Measurements from ENCODE around the gene CADPS2. TPM values are rescaled to one million over a fixed set of nuclear protein-coding genes. Genes with fewer than 3 reads are reported as not detected.

Gene CADPS2
- total and polyA plus RNA-seq, 2 donors (not counting 1 experiment from before 2014, with no cell fraction given): not detected

- Mint-ChIP-seq H3K4me1 (no peaks in the 10 kb centered on the region), H3K27ac (no peak overlapping the region), H3K4me3 (no peak overlapping the region), H3K9me3 (ENCODE audit: insufficient read depth) (no peaks in the 10 kb centered on the region), H3K27me3 (no peaks in the 10 kb centered on the region)
- no peak overlapping the region for H3K27ac ChIP-seq (ENCODE audit: low read length in 2 of 2)
- H3K36me3 ChIP-seq (replicated peaks in 1 of 2; ENCODE audit: control extremely low read depth in 1 of 2, control insufficient read depth in 1 of 2, extremely low read depth in 1 of 2, insufficient read depth in 2 of 2, low read length in 1 of 2): no peaks in the 10 kb centered on the region
- H4K20me1 ChIP-seq (ENCODE audit: control insufficient read depth, insufficient read depth, low read length, poor library complexity, severe bottlenecking): no peaks in the 10 kb centered on the region
- no peak overlapping the region for H3K9ac ChIP-seq (ENCODE audit: low read length)
- H3K79me2 ChIP-seq (ENCODE audit: control insufficient read depth, insufficient read depth, low read length): no peaks in the 10 kb centered on the region
- no peaks in the 10 kb centered on the region for H3K4me1 ChIP-seq (ENCODE audit: control insufficient read depth in 2 of 2, insufficient read depth in 2 of 2, low read length in 2 of 2)
- no peaks in the 10 kb centered on the region for H3K27me3 ChIP-seq (replicated peaks in 1 of 4; ENCODE audit: control extremely low read depth in 1 of 4, control insufficient read depth in 3 of 4, insufficient read depth in 4 of 4, low read length in 3 of 4)
- DNase-seq (no peak), ATAC-seq (ENCODE audit: low read depth) (no peak)
- intact Hi-C loops (cut with micrococcal nuclease): no loop called here
- H2AFZ ChIP-seq (ENCODE audit: insufficient read depth, low read depth, low read length, poor library complexity, severe bottlenecking): no peak overlapping the region
- no peak overlapping the region for H3K4me2 ChIP-seq (replicated peaks; ENCODE audit: low read depth, low read length, poor library complexity, severe bottlenecking)
- WGBS (ENCODE audit: insufficient coverage): 100% methylated on average over 1 of the region's 1 CpG
- CTCF ChIA-PET: no interaction called here
- no peak overlapping the region for H3K4me3 ChIP-seq (ENCODE audit: control extremely low read depth in 1 of 5, extremely low read depth in 1 of 5, insufficient read depth in 1 of 5, low read depth in 2 of 5, low read length in 4 of 5)
- TF ChIP-seq CTCF (IDR thresholded peaks at IDR 0.05) (no peak), EZH2 (IDR thresholded peaks at IDR 0.05; ENCODE audit: borderline replicate concordance, insufficient read depth, low read depth, low read length, poor library complexity, severe bottlenecking) (no peak)
- POLR2A ChIA-PET: no interaction called here
- H3K9me3 ChIP-seq (ENCODE audit: control extremely low read depth in 1 of 3, control insufficient read depth in 2 of 3, insufficient read depth in 1 of 3, low read length in 2 of 3): no peaks in the 10 kb centered on the region
Measured at GRCh38 chr7:122588621-122589020, 297.6 kb downstream of the CADPS2 start.

- TF ChIP-seq EZH2 (IDR thresholded peaks at IDR 0.05; ENCODE audit: borderline replicate concordance, insufficient read depth, low read depth, low read length, poor library complexity, severe bottlenecking) (no peak), CTCF (IDR thresholded peaks at IDR 0.05) (no peak)
- Mint-ChIP-seq H3K4me3 (no peak overlapping the region), H3K9me3 (ENCODE audit: insufficient read depth) (no peaks in the 10 kb centered on the region), H3K27me3 (no peaks in the 10 kb centered on the region), H3K27ac (no peak overlapping the region), H3K4me1 (no peaks in the 10 kb centered on the region)
- H3K9ac ChIP-seq (ENCODE audit: low read length): no peak overlapping the region
- no peaks in the 10 kb centered on the region for H3K36me3 ChIP-seq (replicated peaks in 1 of 2; ENCODE audit: control extremely low read depth in 1 of 2, control insufficient read depth in 1 of 2, extremely low read depth in 1 of 2, insufficient read depth in 2 of 2, low read length in 1 of 2)
- no peak overlapping the region for H3K4me3 ChIP-seq (ENCODE audit: control extremely low read depth in 1 of 5, extremely low read depth in 1 of 5, insufficient read depth in 1 of 5, low read depth in 2 of 5, low read length in 4 of 5)
- H3K4me1 ChIP-seq (ENCODE audit: control insufficient read depth in 2 of 2, insufficient read depth in 2 of 2, low read length in 2 of 2): no peaks in the 10 kb centered on the region
- no CpG with 5 or more reads among the region's 3 CpGs for WGBS (ENCODE audit: insufficient coverage)
- no peak overlapping the region for H3K4me2 ChIP-seq (replicated peaks; ENCODE audit: low read depth, low read length, poor library complexity, severe bottlenecking)
- H3K9me3 ChIP-seq (ENCODE audit: control extremely low read depth in 1 of 3, control insufficient read depth in 2 of 3, insufficient read depth in 1 of 3, low read length in 2 of 3): no peaks in the 10 kb centered on the region
- ATAC-seq (ENCODE audit: low read depth) (no peak), DNase-seq (no peak)
- no peak overlapping the region for H2AFZ ChIP-seq (ENCODE audit: insufficient read depth, low read depth, low read length, poor library complexity, severe bottlenecking)
- POLR2A ChIA-PET: no interaction called here
- H3K27me3 ChIP-seq (replicated peaks in 1 of 4; ENCODE audit: control extremely low read depth in 1 of 4, control insufficient read depth in 3 of 4, insufficient read depth in 4 of 4, low read length in 3 of 4): no peaks in the 10 kb centered on the region
- H4K20me1 ChIP-seq (ENCODE audit: control insufficient read depth, insufficient read depth, low read length, poor library complexity, severe bottlenecking): no peaks in the 10 kb centered on the region
- intact Hi-C loops (cut with micrococcal nuclease): no loop called here
- no peak overlapping the region for H3K27ac ChIP-seq (ENCODE audit: low read length in 2 of 2)
- H3K79me2 ChIP-seq (ENCODE audit: control insufficient read depth, insufficient read depth, low read length): no peaks in the 10 kb centered on the region
- CTCF ChIA-PET: no interaction called here
Measured at GRCh38 chr7:122584676-122585251, 301.5 kb downstream of the CADPS2 start.
